A673 (cell line): ENCODE results near the gene RALBP1.

Experiments used
- CTCF ChIP-seq: fragments of 300-800, 200-600 bp; sonication (generic); conservative IDR thresholded peaks from 2 replicates; pipeline ENCODE4 v1.5.1; 2017; ENCODE audit warnings: low read depth, mild to moderate bottlenecking, antibody characterized with exemption, low read length, moderate library complexity, mixed read lengths
- EZH2 ChIP-seq: fragments of 200-600 bp; sonication (generic); IDR thresholded peaks from 2 replicates; pipeline ENCODE4 v1.6.1; 2017; ENCODE audit warnings: borderline replicate concordance, low read depth, mild to moderate bottlenecking, mixed read lengths, antibody characterized with exemption, low read length; ENCODE audit not compliant: poor library complexity, severe bottlenecking

- TF ChIP-seq CTCF (no peak), EZH2 (no peak)
Measured at GRCh38 chr18:9434122-9434701, 41.1 kb upstream of the RALBP1 start.
